MM.1S (cell line): ENCODE measurements around the gene GAB2.

Source experiments
- CTCF ChIP-seq: fragments of 300-600 bp; sonication (generic); IDR thresholded peaks from 2 replicates; pipeline ENCODE4 v1.5.1; 2016; ENCODE audit warnings: antibody characterized with exemption, low read length, mixed read lengths
- EZH2 ChIP-seq: fragments of 300-600 bp; sonication (generic); optimal IDR thresholded peaks from 2 replicates; pipeline ENCODE3; 2017; ENCODE audit warnings: low read depth, mild to moderate bottlenecking, antibody characterized with exemption, low read length, mixed read lengths

DNA sequence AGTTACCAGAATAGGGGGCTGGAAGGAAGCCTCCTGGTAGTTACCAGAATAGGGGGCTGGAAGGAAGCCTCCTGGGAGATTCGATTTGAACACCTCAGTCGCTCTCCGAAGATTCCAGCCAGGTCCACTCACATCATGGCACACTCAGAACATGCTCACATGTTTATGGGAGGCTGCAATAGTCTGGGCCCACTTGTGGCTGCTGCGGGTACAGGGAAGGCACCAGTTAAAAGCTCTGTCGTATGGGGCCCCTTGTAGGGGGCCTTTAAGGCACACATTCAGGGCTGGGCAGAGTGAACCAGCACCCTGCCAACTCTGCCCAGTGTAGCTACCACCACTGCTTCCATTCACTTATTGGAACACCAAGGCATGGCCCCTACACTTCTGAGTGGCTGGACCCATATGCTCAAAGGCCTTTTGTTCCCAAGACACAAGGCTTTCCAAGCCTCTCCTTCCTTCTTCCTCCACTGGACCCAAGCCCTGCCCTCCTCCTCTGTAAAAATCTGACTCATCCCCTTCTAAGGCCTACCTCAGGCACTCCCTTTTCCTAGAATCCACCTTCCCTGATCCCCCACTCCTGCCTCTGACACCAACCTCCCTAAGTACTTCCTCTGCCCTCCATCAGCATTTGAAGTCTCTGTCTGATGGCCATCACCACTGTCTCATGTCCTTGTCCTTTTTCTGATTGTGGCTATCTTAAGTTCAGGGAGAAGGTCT lies 200.9 kb downstream of the GAB2 start:
- TF ChIP-seq CTCF (no peak), EZH2 (no peak)
